GM23248 (cell line): ENCODE data around the gene IRF2BP1. TPM values are rescaled to one million over a fixed set of nuclear protein-coding genes. Genes with fewer than 3 reads are reported as not detected.

Experiments used
- DNase-seq: peaks from one replicate; pipeline ENCODE4 v3.0.0-alpha.2; 2015
- H2AFZ ChIP-seq: fragments of 200-600 bp; sonication (generic); 2 replicates; pipeline ENCODE4 v1.6.1; 2016; ENCODE audit warnings: antibody characterized with exemption
- H3F3A ChIP-seq: fragments of 200-600 bp; sonication (generic); 2 replicates; pipeline ENCODE4 v1.6.1; 2016; ENCODE audit warnings: mild to moderate bottlenecking, antibody characterized with exemption, mixed run types; ENCODE audit not compliant: insufficient read depth
- H3K27ac ChIP-seq: fragments of 200-600 bp; sonication (generic); 2 replicates; pipeline ENCODE4 v1.5.1; 2016; ENCODE audit warnings: mild to moderate bottlenecking
- H3K27me3 ChIP-seq: fragments of 200-600 bp; sonication (generic); replicated peaks from 2 replicates; pipeline ENCODE4 v1.6.1; 2016; ENCODE audit warnings: mild to moderate bottlenecking; ENCODE audit not compliant: insufficient read depth
- H3K36me3 ChIP-seq: fragments of 200-600 bp; sonication (generic); 2 replicates; pipeline ENCODE4 v1.6.1; 2016; ENCODE audit warnings: low read depth, mild to moderate bottlenecking
- H3K4me1 ChIP-seq: fragments of 200-600 bp; sonication (generic); 2 replicates; pipeline ENCODE4 v1.6.1; 2016; ENCODE audit warnings: mild to moderate bottlenecking; ENCODE audit not compliant: insufficient read depth
- H3K4me2 ChIP-seq: fragments of 200-600 bp; sonication (generic); one replicate; pipeline ENCODE4 v1.6.1; 2016; ENCODE audit warnings: mild to moderate bottlenecking; ENCODE audit not compliant: unreplicated experiment
- H3K4me3 ChIP-seq: fragments of 200-600 bp; sonication (generic); 2 replicates; pipeline ENCODE4 v1.5.1; 2016; ENCODE audit warnings: mild to moderate bottlenecking
- H3K79me2 ChIP-seq: fragments of 200-600 bp; sonication (generic); 2 replicates; pipeline ENCODE4 v1.6.1; 2016; ENCODE audit warnings: mild to moderate bottlenecking; ENCODE audit not compliant: insufficient read depth
- H3K9ac ChIP-seq: fragments of 200-600 bp; sonication (generic); 2 replicates; pipeline ENCODE4 v1.6.1; 2016; ENCODE audit warnings: mild to moderate bottlenecking
- H3K9me2 ChIP-seq: fragments of 200-600 bp; sonication (generic); 2 replicates; pipeline ENCODE4 v1.6.1; 2016; ENCODE audit warnings: mixed run types, mild to moderate bottlenecking, moderate library complexity; ENCODE audit not compliant: insufficient read depth
- H3K9me3 ChIP-seq: fragments of 200-600 bp; sonication (generic); one replicate; pipeline ENCODE4 v1.6.1; 2017; ENCODE audit warnings: low read depth
- H4K20me1 ChIP-seq: fragments of 200-600 bp; sonication (generic); 2 replicates; pipeline ENCODE4 v1.6.0; 2016; ENCODE audit not compliant: insufficient read depth
- EZH2 ChIP-seq: fragments of 200-600 bp; sonication (generic); IDR thresholded peaks from 2 replicates; pipeline ENCODE4 v1.6.1; 2018; ENCODE audit warnings: antibody characterized with exemption, mild to moderate bottlenecking; ENCODE audit not compliant: insufficient read depth, poor library complexity, severe bottlenecking
- EZH2phosphoT487 ChIP-seq: fragments of 200-600 bp; sonication (generic); IDR thresholded peaks from 2 replicates; pipeline ENCODE4 v1.6.1; 2018; ENCODE audit warnings: antibody characterized with exemption, moderate library complexity, mild to moderate bottlenecking, low read depth; ENCODE audit not compliant: insufficient read depth
- WGBS, 2 experiments: methylation state at CpG; one replicate each; pipeline ENCODE4 v1.1.6; 2015 to 2017; ENCODE audit warnings: low lambda C conversion rate in 2 of 2, low coverage in 1 of 2; ENCODE audit errors: missing lambda C conversion rate in 2 of 2; 5-methylcytosine and 5-hydroxymethylcytosine counted together
- in situ Hi-C: fragments of 300-500 bp; cut with MboI; formaldehyde crosslinking; loops from 2 replicates; pipeline ENCODE4 v1.15.0; 2020
- polyA plus RNA-seq: library from polyadenylated mRNA; unstranded; fragments of >200 nt; fragmentation: Nextera tagmentation; extraction: Ambion mirVana; gene quantifications from 2 replicates; pipeline ENCODE4 v1.2.1, GENCODE V29; 2016
- total RNA-seq: library from RNA; depleted of rRNA; stranded (reverse); fragments of >200 nt; shearing (Covaris generic); gene quantifications from 2 replicates; pipeline ENCODE4 v1.2.3, GENCODE V29; 2014

The IRF2BP1 gene
- total and polyA plus RNA-seq, 2 experiments from 2014 or later, result 8.6 to 53.8 TPM

- H3K9me2 ChIP-seq, result no peaks in the 10 kb centered on the region
- H3K4me3 ChIP-seq, result no peak overlapping the region; the same call in 1 of the 2 replicates
- in situ Hi-C loops, result no loop called here
- H2AFZ ChIP-seq, result peak overlapping the region; percentile 85
- no peaks in the 10 kb centered on the region for H3K4me1 ChIP-seq
- peak overlapping the region; percentile 35 for H3K4me2 ChIP-seq
- H3K27me3 ChIP-seq, result no peaks in the 10 kb centered on the region
- DNase-seq, result peak; percentile 28
- H3K9ac ChIP-seq, result peak overlapping the region; percentile 77
- TF ChIP-seq EZH2 (no peak), EZH2phosphoT487 (no peak)
- no peaks in the 10 kb centered on the region for H3K36me3 ChIP-seq
- no peaks in the 10 kb centered on the region for H3K79me2 ChIP-seq
- 10 to 15% methylated on average over 28 to 41 of the region's 41 CpGs for WGBS, 2 experiments
- no peaks in the 10 kb centered on the region; the same call in 1 of the 2 replicates for H3F3A ChIP-seq
- H4K20me1 ChIP-seq, result no peaks in the 10 kb centered on the region
- no peak overlapping the region for H3K27ac ChIP-seq
- H3K9me3 ChIP-seq, result no peaks in the 10 kb centered on the region
These were observed 9.3 kb downstream of the IRF2BP1 start for GRCh38 chr19:45876411-45877197.

GRCh38 chr19:45876161-45876410 lies 9.9 kb downstream of the IRF2BP1 start:
- H3K27me3 ChIP-seq, result no peaks in the 10 kb centered on the region
- H3K36me3 ChIP-seq, result no peaks in the 10 kb centered on the region
- H3K27ac ChIP-seq, result no peak overlapping the region
- H3K9me2 ChIP-seq, result no peaks in the 10 kb centered on the region
- no peak overlapping the region for H3K4me2 ChIP-seq
- TF ChIP-seq EZH2phosphoT487, result no peak
- no peak for TF ChIP-seq EZH2
- DNase-seq, result peak; percentile 18
- H3K9me3 ChIP-seq, result no peaks in the 10 kb centered on the region
- no peaks in the 10 kb centered on the region for H4K20me1 ChIP-seq
- H3K4me3 ChIP-seq, result no peak overlapping the region
- no peaks in the 10 kb centered on the region for H3K4me1 ChIP-seq
- 56 to 94% methylated on average over 2 to 4 of the region's 4 CpGs for WGBS, 2 experiments
- H2AFZ ChIP-seq, result peak overlapping the region; percentile 85
- in situ Hi-C loops, result no loop called here
- no peaks in the 10 kb centered on the region for H3F3A ChIP-seq
- H3K9ac ChIP-seq, result peak overlapping the region; percentile 77; the same call in 1 of the 2 replicates
- no peaks in the 10 kb centered on the region for H3K79me2 ChIP-seq

GRCh38 chr19:45874620-45874966 lies 11.3 kb downstream of the IRF2BP1 start:
- TF ChIP-seq EZH2 (no peak), EZH2phosphoT487 (no peak)
- in situ Hi-C loops, result no loop called here

GRCh38 chr19:45873219-45873772 lies 12.6 kb downstream of the IRF2BP1 start:
- Histone ChIP-seq H3K9ac (no peak overlapping the region), H3K4me3 (no peak overlapping the region), H2AFZ (no peak overlapping the region), H3K79me2 (no peaks in the 10 kb centered on the region), H4K20me1 (no peaks in the 10 kb centered on the region), H3K4me2 (no peak overlapping the region), H3K4me1 (no peaks in the 10 kb centered on the region), H3K27ac (no peak overlapping the region), H3K9me3 (no peaks in the 10 kb centered on the region), H3K36me3 (no peaks in the 10 kb centered on the region), H3K9me2 (no peaks in the 10 kb centered on the region), H3K27me3 (no peaks in the 10 kb centered on the region), H3F3A (no peaks in the 10 kb centered on the region)
- 72 to 75% methylated on average over 7 of the region's 7 CpGs for WGBS, 2 experiments
- TF ChIP-seq EZH2 (no peak), EZH2phosphoT487 (no peak)
- in situ Hi-C loops, result no loop called here
- no peak for DNase-seq

More at GRCh38 chr19:45874620-45874966, 11.3 kb downstream of the IRF2BP1 start:
- H3K4me3 ChIP-seq, result no peak overlapping the region
- no peaks in the 10 kb centered on the region for H3K9me2 ChIP-seq
- no peaks in the 10 kb centered on the region for H3K4me1 ChIP-seq
- H3K79me2 ChIP-seq, result no peaks in the 10 kb centered on the region
- no peaks in the 10 kb centered on the region for H3K36me3 ChIP-seq
- H3K9me3 ChIP-seq, result no peaks in the 10 kb centered on the region
- WGBS, 2 experiments, result 81 to 86% methylated on average over 7 of the region's 7 CpGs
- no peak for DNase-seq
- no peak overlapping the region for H2AFZ ChIP-seq
- no peak overlapping the region for H3K9ac ChIP-seq
- H4K20me1 ChIP-seq, result no peaks in the 10 kb centered on the region
- no peak overlapping the region for H3K4me2 ChIP-seq
- no peaks in the 10 kb centered on the region for H3K27me3 ChIP-seq
- H3K27ac ChIP-seq, result no peak overlapping the region
- no peaks in the 10 kb centered on the region for H3F3A ChIP-seq
